HG03196 (cell line): ENCODE measurements around the gene NACAD.
"Not testable (repeated sequence)": the region's sequence is repeated elsewhere in the genome, so short reads cannot be mapped to it uniquely, and the experiment has no call there.

Experiments
- ATAC-seq: cut with Tn5 transposase; IDR thresholded peaks from one replicate; pipeline ENCODE4 v1.9.1; 2021; ENCODE audit not compliant: unreplicated experiment

The NACAD gene

GRCh38 chr7:45060295-45060694 is 28.5 kb downstream of the NACAD start:
- ATAC-seq = no peak

DNA sequence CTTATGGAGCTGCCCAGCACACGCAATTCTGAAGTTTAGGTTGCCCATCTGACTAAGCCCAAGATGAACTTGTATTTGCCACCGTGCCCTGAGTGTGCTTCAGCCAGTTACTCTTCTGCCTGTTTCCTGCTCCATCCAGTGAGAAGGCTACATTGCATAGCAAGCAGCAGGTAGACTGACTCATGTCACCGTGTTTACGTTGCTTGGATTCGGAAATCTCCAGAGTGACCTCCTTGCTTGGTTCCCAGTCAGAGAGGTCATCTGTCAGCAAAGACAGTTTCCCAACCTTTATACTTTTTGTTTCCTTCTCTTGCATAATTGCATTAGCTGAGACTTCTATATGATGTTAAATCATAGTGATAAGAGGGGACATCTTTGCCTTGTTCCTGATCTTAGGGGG is 30.9 kb downstream of the NACAD start:
- ATAC-seq = no peak

DNA sequence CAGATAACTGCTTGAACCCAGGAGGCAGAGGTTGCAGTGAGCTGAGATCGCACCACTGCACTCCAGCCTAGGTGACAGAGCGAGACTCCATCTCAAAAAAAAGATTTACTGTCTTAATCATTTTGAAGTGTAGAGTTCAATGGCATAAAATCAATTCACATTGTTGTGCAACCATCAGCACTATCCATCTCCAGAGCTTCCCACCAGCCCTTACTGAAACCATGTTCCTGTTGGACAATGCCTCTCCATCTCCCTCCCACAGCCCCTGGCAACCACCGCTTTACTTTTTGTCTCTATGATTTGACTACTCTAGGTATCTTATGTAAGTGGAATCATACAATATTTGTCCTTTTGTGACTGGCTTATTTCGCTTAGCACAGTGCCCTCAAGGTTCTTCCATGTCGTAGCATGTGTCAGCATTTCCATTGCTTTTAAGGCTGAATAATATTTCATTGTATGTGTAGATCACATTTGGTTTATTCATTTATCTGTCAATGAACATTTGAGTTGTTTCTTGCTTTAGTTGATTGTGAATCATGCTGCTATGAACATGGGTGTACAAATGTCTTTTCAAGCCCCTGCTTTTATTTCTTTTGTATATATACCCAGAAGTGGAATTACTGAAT is 33.1 kb downstream of the NACAD start:
- ATAC-seq = no peak

DNA sequence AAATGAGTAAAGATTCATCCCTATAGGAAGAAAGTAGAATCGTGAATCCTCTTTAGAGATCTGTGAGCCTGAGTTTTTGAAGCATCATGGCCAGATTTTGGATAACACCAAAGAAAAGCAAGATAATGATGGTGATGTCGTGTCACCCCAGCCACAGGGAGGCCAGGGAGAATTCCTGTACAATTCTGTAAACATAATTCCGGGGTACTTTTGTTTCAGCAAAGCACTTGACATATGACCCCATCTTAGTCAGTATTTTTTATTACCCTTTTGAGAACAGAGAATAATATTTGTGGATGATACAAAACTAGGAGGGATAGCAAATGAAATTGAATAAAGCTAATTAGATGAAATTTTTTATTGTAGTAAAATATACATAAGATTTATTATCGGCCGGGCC is 33.8 kb downstream of the NACAD start:
- no peak for ATAC-seq

DNA sequence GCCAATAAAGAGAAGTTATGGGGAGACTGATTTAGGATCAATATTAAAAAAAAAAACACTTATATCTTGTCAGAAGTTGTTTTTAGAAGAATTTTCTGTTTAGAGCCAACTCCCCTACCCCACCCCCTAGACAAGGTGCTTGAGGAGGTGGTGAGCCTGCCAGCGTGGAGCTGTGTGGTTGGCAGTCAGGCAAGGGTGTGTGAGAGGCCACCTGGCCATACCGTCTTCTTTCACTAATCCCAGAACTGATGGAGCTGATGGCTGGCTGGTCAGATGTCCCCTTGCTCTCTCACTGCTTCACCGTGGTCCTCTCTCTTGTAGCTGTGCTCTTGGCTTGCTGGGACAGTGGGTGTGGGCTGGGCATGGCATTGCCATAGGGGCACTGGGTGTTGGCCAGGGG is 34.3 kb downstream of the NACAD start:
- no peak for ATAC-seq

- no peak for ATAC-seq
These were observed 34.8 kb downstream of the NACAD start for GRCh38 chr7:45053941-45054340.

DNA sequence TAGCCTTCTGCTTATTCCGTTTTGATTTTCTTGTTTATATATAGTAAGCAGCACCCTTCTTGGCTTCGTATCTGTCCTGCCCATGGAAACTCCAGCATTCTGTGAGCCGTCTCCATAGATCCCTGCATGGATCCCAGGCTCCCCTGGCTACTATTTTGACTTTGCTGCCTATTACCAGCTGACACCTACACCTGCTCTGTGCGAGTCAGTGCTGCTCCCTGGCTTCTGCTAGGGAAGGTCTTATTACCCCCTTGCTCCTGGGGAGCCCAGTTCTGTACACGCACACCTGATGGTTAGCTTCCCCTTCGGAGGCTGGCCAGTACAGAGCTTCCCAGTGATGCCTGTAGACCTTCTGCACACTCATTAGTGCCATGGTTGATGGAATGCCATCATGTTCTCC is 35.4 kb downstream of the NACAD start:
- ATAC-seq = no peak

DNA sequence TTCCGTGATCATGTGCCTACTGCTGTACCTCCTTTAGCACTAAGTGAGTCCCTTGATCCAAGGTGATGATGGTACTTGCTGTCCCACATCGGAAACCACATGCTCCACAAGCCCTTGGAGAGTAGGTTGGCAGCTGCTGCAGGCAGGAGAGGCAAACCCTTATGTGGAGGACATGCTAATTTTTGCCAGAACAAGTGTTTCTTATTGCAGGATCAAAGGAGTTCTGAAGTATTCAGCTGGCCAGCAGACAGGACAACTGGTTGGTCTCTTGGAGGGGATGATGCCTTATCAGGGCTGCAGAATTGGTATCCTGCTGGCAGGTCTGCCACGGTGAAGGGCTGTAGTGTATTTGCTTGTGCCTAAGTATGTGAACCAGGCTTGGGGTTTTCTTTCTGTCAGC is 36.8 kb downstream of the NACAD start:
- ATAC-seq = no peak

DNA sequence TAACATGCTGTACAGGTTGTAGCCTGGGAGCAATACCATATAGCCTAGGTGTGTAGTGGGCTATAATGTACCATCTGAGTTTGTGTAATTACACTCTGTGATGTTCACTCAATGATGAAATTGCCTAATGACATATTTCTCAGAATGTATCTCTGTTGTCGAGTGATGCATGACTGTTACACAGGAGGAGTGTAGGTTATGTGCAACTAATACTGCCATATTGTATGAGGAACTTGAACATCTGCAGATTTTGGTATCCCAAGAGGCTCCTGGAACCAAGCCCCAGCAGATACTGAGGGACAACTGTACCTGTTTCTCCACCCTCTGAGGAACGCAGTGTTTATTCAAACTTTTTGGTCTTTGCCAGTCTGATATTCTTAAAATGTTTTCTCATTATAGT is 38.6 kb downstream of the NACAD start:
- no peak for ATAC-seq

DNA sequence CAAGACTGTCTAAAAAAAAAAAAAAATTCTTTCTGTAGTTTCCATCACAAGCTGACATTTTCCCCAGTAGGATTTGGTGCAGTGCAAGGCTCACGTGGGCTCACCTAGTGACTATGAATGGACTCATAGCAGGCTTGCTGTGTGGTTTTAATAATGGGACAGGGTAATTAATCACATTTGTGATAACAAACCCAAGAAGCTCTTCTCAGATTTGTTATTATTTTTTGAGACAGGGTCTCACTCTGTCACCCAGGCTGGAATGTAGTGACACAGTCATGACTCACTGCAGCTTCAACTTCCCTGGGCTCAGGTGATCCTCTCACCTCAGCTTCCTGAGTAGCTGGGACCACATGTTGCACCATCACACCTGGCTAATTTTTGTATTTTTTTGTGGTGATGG is 40.0 kb downstream of the NACAD start:
- ATAC-seq = no peak

DNA sequence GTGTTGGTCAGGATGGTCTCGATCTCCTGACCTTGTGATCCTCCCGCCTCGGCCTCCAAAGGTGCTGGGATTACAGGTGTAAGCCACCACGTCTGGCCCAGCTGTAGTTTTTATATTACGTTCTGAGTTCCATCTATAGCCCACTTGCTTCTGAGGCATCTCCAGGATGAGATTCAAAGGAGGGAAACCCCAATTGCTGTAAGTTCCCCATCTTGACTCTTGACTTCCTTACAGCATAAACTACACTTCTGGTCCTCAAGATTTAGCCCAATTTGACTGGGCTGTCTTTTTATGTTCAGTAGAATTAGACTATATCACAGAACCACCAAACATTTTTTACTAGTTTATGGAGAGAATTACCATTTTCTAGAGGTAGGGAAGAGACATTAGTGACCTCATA is 44.4 kb downstream of the NACAD start:
- no peak for ATAC-seq

- no peak for ATAC-seq
These were observed 49.7 kb downstream of the NACAD start for GRCh38 chr7:45039106-45039505.

- no peak for ATAC-seq
These were observed 50.9 kb downstream of the NACAD start for GRCh38 chr7:45037876-45038275.

DNA sequence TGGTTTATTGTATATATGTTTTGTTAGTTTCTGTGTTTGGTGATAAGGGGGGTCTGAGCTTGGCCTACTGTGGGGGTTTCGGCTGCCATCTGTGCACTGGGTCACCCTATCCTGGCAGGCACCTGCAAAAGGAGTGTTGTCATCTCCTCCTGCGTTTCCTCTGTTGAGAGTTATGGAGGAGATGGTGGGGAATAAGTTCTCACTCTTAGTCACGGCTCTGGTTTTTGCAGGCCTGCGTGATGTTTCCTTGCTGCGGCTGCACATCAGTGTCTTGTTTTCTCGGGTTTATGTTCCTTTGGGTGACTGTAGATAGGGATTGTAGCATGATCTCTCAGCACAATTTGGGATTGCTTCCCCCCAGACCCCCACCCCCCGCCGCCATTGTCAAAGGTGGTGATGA is 52.0 kb downstream of the NACAD start:
- no peak for ATAC-seq

DNA sequence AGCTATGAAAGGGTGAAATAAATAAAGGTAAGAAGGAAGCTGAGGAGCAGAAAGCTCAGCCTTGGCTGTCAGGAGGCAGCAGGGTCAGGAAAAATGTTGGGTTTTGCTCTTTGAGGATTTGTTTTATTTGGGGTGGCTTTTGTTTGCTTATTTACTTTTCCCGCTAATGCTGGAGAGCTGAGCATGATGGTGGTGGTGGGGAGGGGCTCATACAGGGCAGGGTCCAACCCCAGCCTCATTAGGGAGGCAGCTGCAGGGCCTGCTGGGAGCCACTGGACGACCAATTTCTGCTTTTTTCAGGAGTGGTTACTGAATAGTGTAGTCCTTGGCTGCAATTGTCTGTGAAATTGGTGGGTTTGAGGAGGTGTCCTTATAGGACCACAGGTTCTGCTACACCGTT is 52.5 kb downstream of the NACAD start:
- no peak for ATAC-seq

- no peak for ATAC-seq
These were observed 52.9 kb downstream of the NACAD start for GRCh38 chr7:45035893-45036292.

DNA sequence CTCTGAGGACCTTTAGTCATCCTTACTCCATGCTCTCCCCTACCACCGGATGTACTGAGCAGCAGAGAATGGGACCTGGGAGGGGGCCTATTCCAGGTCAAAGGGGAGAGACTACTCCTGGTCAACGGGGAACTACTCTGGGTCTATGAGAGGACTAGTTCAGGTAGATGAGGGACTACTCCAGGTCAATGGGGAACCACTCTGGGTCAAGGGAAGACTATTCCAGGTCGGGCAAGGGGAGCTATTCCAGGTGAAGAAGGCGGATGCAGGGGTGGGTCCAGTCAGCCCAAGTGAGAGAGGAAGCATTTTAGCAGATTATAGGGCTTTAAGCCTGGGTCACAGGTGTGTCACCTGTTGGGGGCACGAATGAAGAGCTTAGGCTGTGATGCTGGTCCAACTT is 53.4 kb downstream of the NACAD start:
- ATAC-seq = no peak

- ATAC-seq = not testable (repeated sequence)
These were observed 54.1 kb downstream of the NACAD start for GRCh38 chr7:45034710-45035109.

DNA sequence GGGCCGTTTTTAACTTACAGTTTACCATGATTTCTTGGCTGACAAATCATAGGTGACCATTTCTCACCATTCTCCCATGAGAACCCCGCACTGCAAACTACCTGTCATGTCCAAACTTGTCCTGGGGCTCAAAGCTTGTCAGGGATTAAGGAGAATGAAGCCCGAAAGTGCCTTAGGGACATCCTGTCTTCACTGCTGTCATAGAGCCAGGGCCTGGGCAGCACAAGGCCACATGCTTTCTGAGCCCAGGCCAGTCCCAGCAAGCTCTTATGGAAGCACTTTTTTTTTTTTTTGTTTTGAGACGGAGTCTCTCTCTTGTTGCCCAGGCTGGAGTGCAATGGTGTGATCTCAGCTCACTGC is 54.9 kb downstream of the NACAD start:
- no peak for ATAC-seq

GRCh38 chr7:45033261-45033930 is 55.4 kb downstream of the NACAD start:
- no peak for ATAC-seq

GRCh38 chr7:45032421-45032820 is 56.3 kb downstream of the NACAD start:
- ATAC-seq = no peak

GRCh38 chr7:45031829-45032228 is 56.9 kb downstream of the NACAD start:
- ATAC-seq = no peak
